ENCODE data around the gene ADAMTS8.

ADAMTS8 gene

DNA sequence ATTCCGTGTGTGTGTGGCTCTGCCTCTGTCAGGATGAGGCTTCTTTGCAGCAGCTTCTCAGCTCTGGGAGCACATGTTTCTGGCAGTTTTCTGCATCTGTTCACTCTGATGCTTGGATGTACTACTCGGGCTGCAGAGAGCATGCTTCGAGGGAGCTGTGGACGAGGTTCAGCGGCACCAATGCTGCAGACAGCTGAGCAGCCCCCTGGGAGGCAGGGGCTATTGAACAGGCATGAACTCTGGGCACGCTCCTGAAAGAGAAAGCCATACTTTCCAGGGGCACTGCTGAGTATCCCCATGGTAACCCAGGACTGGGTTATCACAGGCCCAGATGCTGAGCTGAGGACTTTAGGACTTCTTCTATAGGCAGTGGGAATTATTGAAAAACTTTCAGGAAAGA is 33.8 kb downstream of the ADAMTS8 start:
- DNase-seq: no peak

- no peak for DNase-seq
These were observed 36.7 kb downstream of the ADAMTS8 start for GRCh38 chr11:130391711-130392110.

GRCh38 chr11:130390071-130390758 is 38.2 kb downstream of the ADAMTS8 start:
- peak in 1 of 3 donors; percentile 19 for DNase-seq

GRCh38 chr11:130389335-130389935 is 39.0 kb downstream of the ADAMTS8 start:
- DNase-seq: no peak

- no peak for DNase-seq
These were observed 39.7 kb downstream of the ADAMTS8 start for GRCh38 chr11:130388607-130389205.

DNA sequence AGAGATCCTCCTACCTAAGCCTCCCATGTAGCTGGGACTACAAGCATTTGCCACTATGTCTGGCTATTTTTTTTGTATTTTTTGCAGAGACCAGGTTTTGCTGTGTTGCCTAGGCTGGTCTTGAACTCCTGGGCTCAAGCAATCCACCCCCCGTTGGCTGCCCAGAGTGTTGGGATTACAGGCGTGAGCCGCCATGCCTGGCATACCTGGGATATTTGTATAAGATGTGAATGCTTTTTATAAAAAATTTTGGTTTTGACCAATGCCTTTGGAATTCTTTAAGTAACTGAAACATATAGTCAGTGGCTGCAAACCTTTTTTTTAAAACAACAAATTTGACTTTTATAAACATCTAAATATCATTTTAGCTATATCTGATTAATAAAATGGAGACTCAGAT is 42.4 kb downstream of the ADAMTS8 start:
- no peak for DNase-seq

GRCh38 chr11:130383344-130384211 is 44.8 kb downstream of the ADAMTS8 start:
- no peak for DNase-seq

DNA sequence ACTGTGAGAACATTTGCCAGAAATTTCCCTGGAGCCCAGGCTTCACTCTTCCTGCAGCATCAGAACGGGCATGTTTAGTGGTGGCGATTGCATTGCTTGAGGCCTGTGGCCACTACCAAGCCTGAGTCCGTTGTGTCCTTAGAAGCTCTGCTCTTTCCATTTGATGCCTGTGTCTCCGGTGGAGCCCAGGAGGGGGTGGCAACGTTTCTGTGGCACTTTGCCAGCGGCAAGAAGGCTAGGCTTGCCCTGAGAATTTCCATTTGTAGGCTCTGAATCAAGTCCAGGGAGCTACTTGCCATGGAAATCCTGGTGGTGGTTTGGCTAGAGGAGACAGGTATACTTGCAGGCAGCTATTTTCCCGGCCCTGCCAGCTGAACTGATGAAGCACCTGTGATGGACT is 47.1 kb downstream of the ADAMTS8 start:
- DNase-seq: no peak

DNA sequence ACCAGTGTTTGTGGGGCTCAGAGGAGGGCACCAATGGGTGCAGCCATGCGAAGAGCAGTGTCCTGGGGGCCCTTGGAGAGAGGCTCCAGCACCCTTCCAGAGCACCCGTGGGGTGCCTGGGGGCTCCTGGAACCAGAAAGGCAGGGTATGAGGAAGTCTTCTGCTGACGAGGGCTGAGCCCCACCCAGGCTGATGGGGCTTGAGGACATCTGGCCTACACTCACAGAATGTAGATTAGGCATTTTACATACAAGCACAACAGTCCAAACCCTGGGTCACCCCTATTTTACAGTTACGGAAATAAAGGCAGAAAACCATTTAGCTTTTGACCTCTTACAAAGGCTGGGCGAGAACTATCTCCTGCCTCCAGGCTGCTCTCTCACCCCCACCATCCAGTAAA is 47.6 kb downstream of the ADAMTS8 start:
- no peak for DNase-seq

DNA sequence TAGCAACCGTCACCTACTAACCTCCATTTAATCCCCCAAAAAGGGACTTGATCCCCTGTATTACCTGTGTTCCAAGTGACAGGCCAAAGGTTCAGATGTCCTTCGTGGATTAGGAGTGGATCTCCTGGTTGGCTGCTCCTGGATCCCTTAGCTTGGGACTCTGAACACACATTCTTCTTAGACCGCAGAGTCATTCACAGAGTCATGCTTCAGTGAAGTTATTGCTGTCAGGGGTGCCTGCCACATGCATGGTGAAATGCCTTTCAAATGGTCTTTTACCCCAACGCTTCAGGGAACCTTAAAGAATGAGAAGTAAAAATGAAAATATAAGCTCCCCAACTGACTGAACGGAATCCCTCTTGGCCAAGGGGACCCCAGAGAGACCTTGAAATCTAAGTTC is 49.1 kb downstream of the ADAMTS8 start:
- DNase-seq: no peak

- no peak for DNase-seq
These were observed 57.4 kb downstream of the ADAMTS8 start for GRCh38 chr11:130370845-130371590.

GRCh38 chr11:130369713-130370112 is 58.7 kb downstream of the ADAMTS8 start:
- DNase-seq: no peak

GRCh38 chr11:130369141-130369691 is 59.2 kb downstream of the ADAMTS8 start:
- no peak for DNase-seq

DNA sequence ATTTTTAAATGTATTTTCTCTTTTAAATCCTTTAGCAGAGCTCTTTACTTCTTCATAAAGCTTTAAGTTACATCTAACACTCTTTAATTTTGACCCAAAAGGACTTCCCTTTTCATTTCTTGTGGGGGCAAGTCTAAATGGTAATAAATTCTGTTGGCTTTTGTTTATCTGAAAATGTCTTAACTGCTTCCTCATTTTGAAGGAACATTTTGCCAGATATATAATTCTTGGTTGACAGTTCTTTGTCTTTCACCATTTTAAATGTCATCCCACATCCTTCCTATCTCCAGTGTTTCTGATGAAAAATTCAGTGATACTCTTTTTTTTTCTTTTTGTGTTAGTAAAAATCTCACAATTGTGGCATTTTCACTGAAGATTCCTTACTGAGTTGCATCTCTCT is 69.0 kb downstream of the ADAMTS8 start:
- no peak for DNase-seq

DNA sequence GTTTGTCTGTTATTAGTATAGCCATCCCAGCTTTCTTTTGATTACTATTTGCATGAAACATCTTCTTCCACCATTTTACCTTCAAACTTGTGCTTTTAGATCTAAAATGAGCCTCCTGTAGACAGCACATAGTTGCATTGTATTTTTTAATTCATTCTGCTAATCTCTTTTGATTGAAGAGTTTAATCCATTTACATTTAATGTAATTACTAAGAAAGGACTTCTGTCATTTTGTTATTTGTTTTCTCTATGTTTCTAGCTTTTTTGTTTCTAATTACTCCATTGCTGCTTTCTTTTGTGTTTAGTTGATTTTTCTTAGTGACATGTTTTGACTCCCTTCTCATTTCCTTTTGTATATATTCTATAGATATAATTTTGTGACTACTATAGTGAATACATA is 70.0 kb downstream of the ADAMTS8 start:
- no peak for DNase-seq

Data from suppressor macrophage treated with lipopolysaccharide for 1 hour (primary cell).